GM21528 (cell line): Measurements from ENCODE around the gene CFAP299.

Experiments used
- ATAC-seq: cut with Tn5 transposase; IDR thresholded peaks from one replicate; pipeline ENCODE4 v1.9.1; 2021; ENCODE audit warnings: mild to moderate bottlenecking, moderate library complexity; ENCODE audit not compliant: unreplicated experiment, low FRiP score

The CFAP299 gene

GRCh38 chr4:80897537-80898303 is 562.2 kb downstream of the CFAP299 start:
- peak; percentile 86 for ATAC-seq

- no peak for ATAC-seq
Measured at GRCh38 chr4:80900908-80901307, 565.4 kb downstream of the CFAP299 start.

GRCh38 chr4:80903020-80903419 is 567.5 kb downstream of the CFAP299 start:
- no peak for ATAC-seq

GRCh38 chr4:80909938-80910337 is 574.4 kb downstream of the CFAP299 start:
- ATAC-seq = no peak

GRCh38 chr4:80911458-80911857 is 575.9 kb downstream of the CFAP299 start:
- ATAC-seq = no peak

GRCh38 chr4:80912350-80912749 is 576.8 kb downstream of the CFAP299 start:
- no peak for ATAC-seq

GRCh38 chr4:80913381-80913780 is 577.9 kb downstream of the CFAP299 start:
- peak; percentile 83 for ATAC-seq

- no peak for ATAC-seq
Measured at GRCh38 chr4:80916770-80917169, 581.2 kb downstream of the CFAP299 start.

GRCh38 chr4:80918004-80918403 is 582.5 kb downstream of the CFAP299 start:
- no peak for ATAC-seq

GRCh38 chr4:80921441-80921840 is 585.9 kb downstream of the CFAP299 start:
- no peak for ATAC-seq

- ATAC-seq = no peak
Measured at GRCh38 chr4:80922941-80923340, 587.4 kb downstream of the CFAP299 start.

- no peak for ATAC-seq
Measured at GRCh38 chr4:80925293-80925692, 589.8 kb downstream of the CFAP299 start.

GRCh38 chr4:80926446-80926845 is 590.9 kb downstream of the CFAP299 start:
- no peak for ATAC-seq

GRCh38 chr4:80926891-80927290 is 591.4 kb downstream of the CFAP299 start:
- ATAC-seq = no peak

GRCh38 chr4:80927420-80927819 is 591.9 kb downstream of the CFAP299 start:
- no peak for ATAC-seq

- no peak for ATAC-seq
Measured at GRCh38 chr4:80931631-80932081, 596.1 kb downstream of the CFAP299 start.

- ATAC-seq = no peak
Measured at GRCh38 chr4:80948141-80948540, 612.6 kb downstream of the CFAP299 start.

GRCh38 chr4:80948995-80949394 is 613.5 kb downstream of the CFAP299 start:
- no peak for ATAC-seq

GRCh38 chr4:80956421-80956820 is 620.9 kb downstream of the CFAP299 start:
- ATAC-seq = no peak

- no peak for ATAC-seq
Measured at GRCh38 chr4:80963051-80963450, 627.5 kb downstream of the CFAP299 start.

GRCh38 chr4:80967346-80967745 is 631.8 kb downstream of the CFAP299 start:
- no peak for ATAC-seq

- no peak for ATAC-seq
Measured at GRCh38 chr4:80980239-80980638, 644.7 kb downstream of the CFAP299 start.
